Endodermal cell (in vitro differentiated cells): ENCODE results near the gene PHIP. TPM values are rescaled to one million over a fixed set of nuclear protein-coding genes. Genes with fewer than 3 reads are reported as not detected.

Experiments used
- DNase-seq: peaks from one replicate; pipeline ENCODE4 v3.0.0-alpha.2; 2017
- H3K27ac ChIP-seq: 2 replicates; pipeline ENCODE4 v1.5.1; 2013; ENCODE audit warnings: mild to moderate bottlenecking, low read depth, low read length, moderate library complexity
- H3K27me3 ChIP-seq: 2 replicates; pipeline ENCODE4 v1.6.1; 2013; ENCODE audit warnings: mild to moderate bottlenecking, low read length, moderate library complexity; ENCODE audit not compliant: insufficient read depth, control insufficient read depth, poor library complexity, severe bottlenecking
- H3K36me3 ChIP-seq: 2 replicates; pipeline ENCODE4 v1.7.0; 2013; ENCODE audit warnings: mild to moderate bottlenecking, low read length, moderate library complexity; ENCODE audit not compliant: control insufficient read depth, insufficient read depth
- H3K4me1 ChIP-seq: one replicate; pipeline ENCODE4 v1.7.0; 2013; ENCODE audit warnings: low read length; ENCODE audit not compliant: control insufficient read depth, insufficient read depth
- H3K4me3 ChIP-seq: 2 replicates; pipeline ENCODE4 v1.5.1; 2013; ENCODE audit warnings: mild to moderate bottlenecking, low read length, moderate library complexity
- H3K9ac ChIP-seq: 2 replicates; pipeline ENCODE4 v1.6.1; 2013; ENCODE audit warnings: mild to moderate bottlenecking, low read length, moderate library complexity; ENCODE audit not compliant: poor library complexity, severe bottlenecking; ENCODE audit errors: extremely low read depth
- H3K9me3 ChIP-seq: 2 replicates; pipeline ENCODE4 v1.6.1; 2013; ENCODE audit warnings: mild to moderate bottlenecking, low read length, moderate library complexity; ENCODE audit not compliant: control insufficient read depth
- H3K27ac Mint-ChIP-seq: 2 replicates; pipeline ENCODE4 v1.8.0; 2020; ENCODE audit warnings: mixed read lengths
- H3K27me3 Mint-ChIP-seq: 2 replicates; pipeline ENCODE4 v1.8.0; 2021; ENCODE audit warnings: mild to moderate bottlenecking, mixed read lengths; ENCODE audit not compliant: insufficient read depth
- H3K36me3 Mint-ChIP-seq: 2 replicates; pipeline ENCODE4 v1.8.0; 2020; ENCODE audit warnings: low read depth, mixed read lengths
- H3K4me1 Mint-ChIP-seq: 2 replicates; pipeline ENCODE4 v1.8.0; 2020; ENCODE audit warnings: mixed read lengths
- H3K4me3 Mint-ChIP-seq: 2 replicates; pipeline ENCODE4 v1.8.0; 2020; ENCODE audit warnings: mild to moderate bottlenecking, moderate library complexity, mixed read lengths
- H3K9me3 Mint-ChIP-seq: 2 replicates; pipeline ENCODE4 v1.8.0; 2020; ENCODE audit warnings: mild to moderate bottlenecking, mixed read lengths
- CTCF ChIP-seq: fragments of 200-600 bp; sonication (generic); conservative IDR thresholded peaks from 2 replicates; pipeline ENCODE4 v1.5.0; 2021; ENCODE audit warnings: antibody characterized with exemption, mild to moderate bottlenecking
- WGBS, 2 experiments: methylation state at CpG; one replicate each; pipeline versions ENCODE4 v1.1.5 to v1.1.7; 2013; ENCODE audit warnings: missing lambda C conversion rate in 2 of 2, mixed read lengths in 1 of 2; ENCODE audit not compliant: insufficient coverage in 1 of 2, insufficient read length in 1 of 2; 5-methylcytosine and 5-hydroxymethylcytosine counted together
- total RNA-seq, 2 donors: library from RNA; stranded (reverse); fragmentation: NEBNext Ultra II Directional in 1 of 2; extraction: Animal tissue kit (Norgen Biotek cat#: 25700) in 1 of 2; gene quantifications; 2 replicates in 1 of 2; 3 replicates in 1 of 2; pipeline ENCODE4 v1.2.1, GENCODE V29; 2021

PHIP gene
- total RNA-seq, 2 donors from 2014 or later: 49.8 to 59.7 TPM

GRCh38 chr6:79117752-79118151 lies 39.7 kb upstream of the PHIP start:
- Mint-ChIP-seq H3K9me3 (no peaks in the 10 kb centered on the region), H3K27me3 (no peaks in the 10 kb centered on the region), H3K36me3 (no peaks in the 10 kb centered on the region), H3K4me3 (no peak overlapping the region), H3K4me1 (peaks cover 7% of the 10 kb centered on the region), H3K27ac (no peak overlapping the region)
- H3K9ac ChIP-seq: no peak overlapping the region
- H3K36me3 ChIP-seq: no peaks in the 10 kb centered on the region
- no peaks in the 10 kb centered on the region for H3K27me3 ChIP-seq
- H3K27ac ChIP-seq: no peak overlapping the region
- 98 to 100% methylated on average over 2 of the region's 2 CpGs for WGBS, 2 experiments
- no peaks in the 10 kb centered on the region for H3K9me3 ChIP-seq
- no peak for DNase-seq
- no peak overlapping the region for H3K4me3 ChIP-seq
- no peaks in the 10 kb centered on the region for H3K4me1 ChIP-seq
- no peak for TF ChIP-seq CTCF

GRCh38 chr6:79115553-79116182 lies 37.6 kb upstream of the PHIP start:
- whole genome bisulfite sequencing, 2 experiments: 89 to 94% methylated on average over 2 of the region's 2 CpGs
- no peak overlapping the region for H3K27ac Mint-ChIP-seq
- TF ChIP-seq CTCF: no peak
- Histone ChIP-seq H3K27me3 (no peaks in the 10 kb centered on the region), H3K4me1 (no peaks in the 10 kb centered on the region), H3K9me3 (no peaks in the 10 kb centered on the region), H3K4me3 (no peak overlapping the region), H3K36me3 (no peaks in the 10 kb centered on the region), H3K9ac (no peak overlapping the region), H3K27ac (no peak overlapping the region)
- H3K27me3 Mint-ChIP-seq: no peaks in the 10 kb centered on the region
- H3K36me3 Mint-ChIP-seq: no peaks in the 10 kb centered on the region
- no peak overlapping the region for H3K4me3 Mint-ChIP-seq
- peaks cover 7% of the 10 kb centered on the region for H3K4me1 Mint-ChIP-seq
- no peaks in the 10 kb centered on the region for H3K9me3 Mint-ChIP-seq
- DNase-seq: no peak

GRCh38 chr6:79111549-79111948 lies 33.5 kb upstream of the PHIP start:
- no peaks in the 10 kb centered on the region for H3K27me3 ChIP-seq
- no peak overlapping the region for H3K27ac ChIP-seq
- no peak for TF ChIP-seq CTCF
- H3K4me3 ChIP-seq: no peak overlapping the region
- Mint-ChIP-seq H3K4me3 (no peak overlapping the region), H3K27ac (no peak overlapping the region), H3K36me3 (no peaks in the 10 kb centered on the region), H3K27me3 (no peaks in the 10 kb centered on the region), H3K4me1 (peaks cover 1% of the 10 kb centered on the region), H3K9me3 (no peaks in the 10 kb centered on the region)
- H3K36me3 ChIP-seq: no peaks in the 10 kb centered on the region
- no peak for DNase-seq
- H3K4me1 ChIP-seq: no peaks in the 10 kb centered on the region
- H3K9ac ChIP-seq: no peak overlapping the region
- no peaks in the 10 kb centered on the region for H3K9me3 ChIP-seq
